ENCODE data around the gene SCN7A.
"Not testable (repeated sequence)": the region's sequence is repeated elsewhere in the genome, so short reads cannot be mapped to it uniquely, and the experiment has no call there.

Gene SCN7A

GRCh38 chr2:166494140-166494624, at the start of gene SCN7A:
Gene SCN7A (minus strand): TSS chr2:166494249. CDS start chr2:166477696, 16,553 bp downstream.
- DNase-seq (ENCODE audit: low read depth in 2 of 2): no peak

GRCh38 chr2:166539340-166540162, 45.5 kb upstream of the SCN7A start:
- peak in 1 of 2 donors; percentile 22 for DNase-seq (ENCODE audit: low read depth in 2 of 2)

- no peak for DNase-seq (ENCODE audit: low read depth in 2 of 2)
These were observed 42.1 kb upstream of the SCN7A start for GRCh38 chr2:166536111-166536510.

- DNase-seq (ENCODE audit: low read depth in 2 of 2): no peak
These were observed 27.1 kb upstream of the SCN7A start for GRCh38 chr2:166521155-166521554.

- no peak for DNase-seq (ENCODE audit: low read depth in 2 of 2)
These were observed 26.6 kb upstream of the SCN7A start for GRCh38 chr2:166520604-166521003.

- DNase-seq (ENCODE audit: low read depth in 2 of 2): no peak
These were observed 25.4 kb upstream of the SCN7A start for GRCh38 chr2:166519391-166519962.

- DNase-seq (ENCODE audit: low read depth in 2 of 2): no peak
These were observed 24.8 kb upstream of the SCN7A start for GRCh38 chr2:166518634-166519390.

- no peak for DNase-seq (ENCODE audit: low read depth in 2 of 2)
These were observed 23.5 kb upstream of the SCN7A start for GRCh38 chr2:166517533-166518061.

GRCh38 chr2:166516712-166517303, 22.8 kb upstream of the SCN7A start:
- no peak for DNase-seq (ENCODE audit: low read depth in 2 of 2)

GRCh38 chr2:166513952-166514351, 19.9 kb upstream of the SCN7A start:
- DNase-seq (ENCODE audit: low read depth in 2 of 2): no peak

GRCh38 chr2:166499281-166499680, 5.2 kb upstream of the SCN7A start:
- DNase-seq (ENCODE audit: low read depth in 2 of 2): no peak

GRCh38 chr2:166491461-166491860, 2.6 kb downstream of the SCN7A start:
- DNase-seq (ENCODE audit: low read depth in 2 of 2): no peak

GRCh38 chr2:166487171-166487570, 6.9 kb downstream of the SCN7A start:
- DNase-seq (ENCODE audit: low read depth in 2 of 2): no peak

GRCh38 chr2:166485558-166486178, 8.4 kb downstream of the SCN7A start:
- no peak for DNase-seq (ENCODE audit: low read depth in 2 of 2)

GRCh38 chr2:166472332-166472731, 21.7 kb downstream of the SCN7A start:
- DNase-seq (ENCODE audit: low read depth in 2 of 2): no peak

GRCh38 chr2:166468124-166469024, 25.7 kb downstream of the SCN7A start:
- no peak for DNase-seq (ENCODE audit: low read depth in 2 of 2)

- no peak for DNase-seq (ENCODE audit: low read depth in 2 of 2)
These were observed 29.9 kb downstream of the SCN7A start for GRCh38 chr2:166464187-166464586.

- DNase-seq (ENCODE audit: low read depth in 2 of 2): no peak
These were observed 30.4 kb downstream of the SCN7A start for GRCh38 chr2:166463640-166464039.

- DNase-seq (ENCODE audit: low read depth in 2 of 2): no peak
These were observed 35.4 kb downstream of the SCN7A start for GRCh38 chr2:166458674-166459073.

GRCh38 chr2:166455823-166456222, 38.2 kb downstream of the SCN7A start:
- not testable (repeated sequence) for DNase-seq (ENCODE audit: low read depth in 2 of 2)

Measured in activated CD4-positive, alpha-beta T cell treated with anti-CD3 and anti-CD28 coated beads for 24 hours (primary cell).